ENCODE results near the gene ZFHX3.

The ZFHX3 gene

DNA sequence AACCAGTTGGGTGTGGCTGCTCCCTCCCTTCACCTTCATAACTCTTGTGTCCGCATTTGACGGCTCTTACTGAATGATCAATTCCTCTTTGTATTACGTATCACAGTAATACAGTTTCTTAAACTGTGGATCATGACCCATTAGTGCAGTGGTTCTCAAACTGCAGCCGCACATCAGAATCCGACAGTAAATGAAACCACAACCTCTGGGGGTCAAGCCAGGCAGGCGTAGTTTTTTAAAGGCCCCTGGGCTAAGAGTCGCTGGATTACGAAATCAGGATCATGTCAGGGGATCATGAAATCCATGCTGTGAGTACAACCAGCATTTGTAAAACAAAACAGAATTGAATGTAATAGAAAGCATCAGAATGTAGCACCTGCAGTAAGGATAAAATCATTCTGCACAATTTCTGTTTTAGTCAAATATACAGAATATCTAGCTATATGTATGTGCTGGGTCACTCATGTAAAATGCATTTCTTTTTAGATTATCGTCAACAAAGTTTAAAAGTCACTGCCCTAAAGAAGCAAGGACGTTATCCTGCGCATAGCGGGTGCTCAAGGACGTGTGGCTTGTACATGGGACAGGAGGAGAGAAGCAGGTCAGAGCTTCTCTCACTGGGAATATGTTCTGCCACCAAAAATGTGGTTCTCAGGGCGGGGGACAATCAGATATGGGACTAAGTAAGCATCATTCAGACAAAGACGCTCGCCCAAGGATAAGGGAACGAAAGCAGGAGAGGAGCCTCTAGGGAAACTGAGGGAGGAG lies 113.1 kb downstream of the ZFHX3 start:
- DNase-seq (ENCODE audit: low read depth in 2 of 2) = no peak

- DNase-seq (ENCODE audit: low read depth in 2 of 2) = no peak
Observed at GRCh38 chr16:72932677-72933335, 115.1 kb downstream of the ZFHX3 start.

DNA sequence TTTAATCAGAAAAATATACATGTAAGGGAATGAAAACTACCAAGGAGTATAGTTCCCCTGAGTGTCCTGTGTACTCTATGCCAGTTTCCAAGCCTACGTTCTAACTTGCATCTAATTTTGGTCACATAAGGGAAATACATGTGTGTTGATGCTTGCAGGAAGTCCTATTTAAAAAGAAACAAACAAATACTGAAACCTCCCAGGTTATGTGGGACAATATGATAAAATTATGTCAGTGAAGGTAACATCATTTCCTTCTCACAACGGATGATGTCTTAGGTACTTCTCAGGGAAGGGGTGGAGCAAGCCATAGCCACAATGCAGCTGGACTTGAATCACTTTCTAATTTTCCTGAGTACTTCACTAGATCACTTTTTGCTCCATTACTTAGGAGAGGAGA lies 115.9 kb downstream of the ZFHX3 start:
- no peak for DNase-seq (ENCODE audit: low read depth in 2 of 2)

DNA sequence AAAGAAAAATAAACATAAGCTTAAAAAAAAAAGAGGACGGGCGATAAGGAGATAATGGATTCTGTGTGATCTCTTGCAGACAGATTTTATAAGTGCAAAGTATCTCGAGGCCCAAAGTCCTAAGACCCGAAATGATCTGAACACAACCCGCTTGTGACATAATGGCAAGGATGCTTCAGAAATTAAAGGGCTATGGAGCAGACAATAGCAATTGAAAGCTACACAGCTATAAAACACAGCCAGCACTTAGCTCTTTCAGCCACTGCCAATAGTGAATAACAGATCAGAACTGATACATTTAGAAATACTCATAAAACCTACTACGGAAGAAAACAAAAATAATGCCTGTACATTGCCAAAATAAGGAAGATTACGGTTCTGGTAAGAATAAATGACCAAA lies 117.5 kb downstream of the ZFHX3 start:
- DNase-seq (ENCODE audit: low read depth in 2 of 2) = no peak

- DNase-seq (ENCODE audit: low read depth in 2 of 2) = no peak
Observed at GRCh38 chr16:72928090-72928981, 119.6 kb downstream of the ZFHX3 start.

DNA sequence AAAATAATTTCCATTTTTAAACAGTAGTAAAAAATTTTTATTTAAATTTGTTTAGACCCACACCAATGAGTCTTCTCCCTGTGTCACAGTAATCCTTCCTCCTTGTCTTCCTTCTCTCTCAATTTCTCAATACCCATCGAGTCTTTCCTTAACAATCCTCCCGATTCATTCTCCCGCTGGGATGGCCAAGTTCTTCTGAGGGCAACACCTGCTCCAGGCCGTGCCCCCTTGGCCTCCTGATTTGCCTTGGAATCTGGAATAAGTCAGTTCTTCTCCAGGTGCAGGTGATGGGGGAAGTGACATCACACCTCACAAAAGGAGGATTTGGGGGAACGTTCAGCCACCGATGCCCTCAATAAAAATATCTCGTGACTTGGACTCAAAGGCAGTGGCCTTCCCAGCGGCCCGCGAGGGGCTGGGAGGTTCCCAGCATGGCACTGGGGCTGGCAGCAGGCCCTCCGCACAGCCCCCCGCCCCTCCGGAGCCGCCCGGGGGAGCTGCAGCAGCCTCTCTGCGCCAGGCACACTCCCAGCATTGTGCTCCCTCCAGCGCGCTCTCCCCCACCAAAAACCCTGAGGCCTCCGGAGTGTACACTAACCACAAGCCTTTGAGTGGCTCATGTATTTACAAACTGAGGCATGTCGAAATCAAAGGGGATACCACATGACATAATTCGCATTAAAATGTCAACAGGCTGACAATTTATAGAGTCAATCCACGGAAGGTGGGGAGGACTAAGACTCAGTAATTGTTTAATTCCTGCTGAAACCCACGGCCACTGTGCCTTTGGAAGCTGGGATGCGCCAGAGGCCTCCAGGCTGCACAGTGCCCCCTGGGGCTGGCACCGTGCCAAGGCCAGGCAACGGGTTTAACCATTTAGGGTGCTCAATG lies 120.5 kb downstream of the ZFHX3 start:
- DNase-seq (ENCODE audit: low read depth in 2 of 2) = no peak

DNA sequence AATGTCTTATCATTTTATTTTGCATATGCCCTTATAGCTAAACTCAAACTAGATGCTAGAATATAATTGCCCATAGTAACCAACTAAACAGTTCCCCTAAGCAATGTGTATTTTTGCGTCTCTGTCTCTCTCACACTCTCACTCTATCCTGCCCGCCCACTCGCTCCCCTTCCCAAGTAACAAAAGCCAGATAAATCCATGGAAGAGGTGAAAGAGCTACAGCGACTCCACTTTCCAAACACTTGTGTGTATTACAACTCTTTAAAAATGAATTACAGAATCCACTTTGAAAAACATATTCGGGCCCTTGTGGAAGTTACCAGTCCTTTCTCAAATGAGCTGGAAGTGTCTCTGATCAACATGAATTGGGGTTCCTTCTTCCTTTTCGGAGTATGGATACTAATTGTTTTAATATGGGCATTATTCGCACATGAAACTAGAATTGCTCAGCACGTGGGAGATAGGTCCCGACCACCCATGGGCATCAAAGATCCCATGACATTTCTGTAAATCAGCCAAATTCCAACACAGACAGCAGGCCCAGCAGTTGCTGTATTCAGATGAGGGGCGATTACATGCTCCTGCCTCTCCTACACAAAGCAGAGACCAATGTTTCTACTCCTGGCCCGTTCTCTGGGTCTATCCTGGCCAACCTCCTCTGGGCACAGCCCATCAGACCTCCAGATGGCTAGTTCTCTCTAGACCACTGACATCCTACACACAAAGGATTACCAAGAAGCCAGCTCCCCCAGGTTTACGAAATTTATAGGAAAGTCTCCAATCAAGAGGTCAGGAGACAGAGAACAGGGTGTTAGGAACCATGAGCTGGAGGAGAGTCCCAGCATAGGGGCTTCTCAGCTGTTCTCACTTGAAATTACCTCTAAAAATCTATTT lies 121.5 kb downstream of the ZFHX3 start:
- no peak for DNase-seq (ENCODE audit: low read depth in 2 of 2)

GRCh38 chr16:72925631-72925979 lies 122.3 kb downstream of the ZFHX3 start:
- DNase-seq (ENCODE audit: low read depth in 2 of 2) = no peak

DNA sequence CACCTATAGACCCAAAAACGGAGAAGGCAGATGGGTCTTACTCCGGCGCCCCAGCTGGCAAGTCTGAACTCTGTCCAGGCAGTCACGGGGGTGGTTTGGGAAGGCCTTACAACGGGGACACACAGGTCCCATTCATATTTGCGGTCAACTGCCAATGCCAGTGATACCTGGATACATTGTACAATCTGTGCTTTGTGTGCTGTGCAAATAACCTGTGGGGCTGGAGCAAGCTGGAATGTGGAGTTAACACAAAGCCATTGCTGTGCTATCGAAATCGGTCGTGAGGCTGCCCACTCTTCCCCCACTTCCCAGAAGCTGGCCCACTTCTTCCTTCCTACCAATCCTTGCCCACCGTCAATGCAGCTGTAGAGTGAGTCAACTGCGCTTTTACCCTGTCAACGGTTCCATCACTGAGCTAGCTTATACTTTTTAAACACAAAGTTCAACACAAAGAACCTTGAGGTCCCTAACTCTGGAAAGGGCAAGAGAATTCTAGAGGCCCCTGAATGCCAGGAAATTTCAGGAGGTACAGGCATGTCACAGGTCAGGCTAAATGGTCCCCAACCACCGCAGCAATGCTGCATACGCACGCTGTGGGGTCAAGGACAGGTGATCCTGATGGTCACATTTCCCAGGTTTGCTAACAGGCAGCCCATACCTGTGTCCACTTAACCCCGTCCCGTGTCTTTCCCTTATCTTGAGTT lies 122.8 kb downstream of the ZFHX3 start:
- DNase-seq (ENCODE audit: low read depth in 2 of 2) = no peak

- no peak for DNase-seq (ENCODE audit: low read depth in 2 of 2)
Observed at GRCh38 chr16:72924537-72924926, 123.4 kb downstream of the ZFHX3 start.

DNA sequence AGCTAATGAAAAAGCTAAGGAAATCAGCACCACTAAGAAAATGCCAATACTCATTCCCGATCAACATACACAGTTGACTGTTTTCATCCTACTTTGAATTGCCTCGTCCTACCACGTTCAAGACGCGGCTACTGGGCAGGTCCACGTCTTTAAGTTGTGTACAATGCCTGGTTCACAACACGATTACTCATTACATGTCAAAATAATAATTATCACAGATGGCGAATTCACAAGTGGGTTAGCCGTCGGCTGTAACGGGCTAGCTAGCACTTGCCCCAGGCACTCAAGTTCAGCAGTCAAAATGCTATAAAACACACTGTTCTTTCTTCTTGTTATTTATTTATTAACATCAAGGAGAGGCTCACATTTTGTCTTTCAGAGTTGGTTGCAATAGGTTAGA lies 124.2 kb downstream of the ZFHX3 start:
- DNase-seq (ENCODE audit: low read depth in 2 of 2) = no peak

DNA sequence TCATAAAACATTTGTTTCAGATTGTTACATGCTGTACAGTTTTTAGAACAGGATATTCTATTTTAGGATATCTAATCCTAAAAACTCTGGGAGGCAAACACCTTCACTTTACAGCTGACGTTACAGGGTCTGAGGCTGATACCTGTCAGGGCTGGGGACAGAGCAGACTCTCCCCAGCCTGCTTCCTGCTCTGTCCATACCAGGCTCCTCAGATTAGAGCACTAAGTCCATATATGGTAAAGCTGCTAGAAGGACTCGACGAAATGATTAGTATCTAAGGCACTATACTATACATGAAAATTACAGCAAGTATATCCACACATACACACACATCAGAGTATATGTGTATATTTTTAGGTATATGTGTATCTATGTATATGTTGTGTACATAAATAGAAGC lies 125.2 kb downstream of the ZFHX3 start:
- DNase-seq (ENCODE audit: low read depth in 2 of 2) = no peak

GRCh38 chr16:72921620-72922019 lies 126.3 kb downstream of the ZFHX3 start:
- DNase-seq (ENCODE audit: low read depth in 2 of 2) = no peak

GRCh38 chr16:72921106-72921505 lies 126.8 kb downstream of the ZFHX3 start:
- DNase-seq (ENCODE audit: low read depth in 2 of 2) = no peak

DNA sequence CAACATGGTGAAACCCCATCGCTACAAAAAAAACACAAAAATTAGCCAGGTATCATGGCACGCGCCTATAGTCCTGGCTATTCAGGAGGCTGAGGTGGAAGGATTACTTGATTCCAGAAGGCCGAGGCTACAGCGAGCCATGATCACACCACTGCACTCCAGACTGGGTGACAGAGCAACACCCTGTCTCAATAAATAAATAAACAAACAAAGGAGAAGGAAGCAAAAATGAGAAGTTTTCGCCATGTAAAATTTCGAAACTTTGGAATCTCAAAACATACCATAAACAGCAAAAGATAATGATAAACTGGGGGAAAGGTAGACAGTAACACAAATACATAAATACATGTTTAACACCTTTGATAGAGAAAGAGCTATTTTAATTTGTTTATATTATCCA lies 130.9 kb downstream of the ZFHX3 start:
- no peak for DNase-seq (ENCODE audit: low read depth in 2 of 2)

DNA sequence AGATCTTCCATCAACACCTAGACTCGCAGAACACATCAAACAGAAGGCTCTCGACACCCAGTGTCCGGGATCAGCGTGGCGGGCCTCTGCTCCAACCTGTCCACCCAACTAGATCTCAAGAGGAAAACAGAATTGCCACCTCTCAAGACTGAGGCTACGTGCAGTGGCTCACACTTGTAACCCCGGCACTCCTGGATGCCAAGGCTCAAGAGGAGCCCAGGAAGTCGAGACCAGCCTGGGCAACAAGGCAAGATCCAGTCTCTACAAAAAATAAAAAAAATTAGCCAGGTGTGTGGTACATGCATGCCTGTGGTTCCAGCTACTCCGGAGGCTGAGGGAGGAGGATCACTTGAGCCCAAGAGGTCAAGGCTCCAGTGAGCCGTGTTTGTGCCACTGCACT lies 132.6 kb downstream of the ZFHX3 start:
- DNase-seq (ENCODE audit: low read depth in 2 of 2) = no peak

DNA sequence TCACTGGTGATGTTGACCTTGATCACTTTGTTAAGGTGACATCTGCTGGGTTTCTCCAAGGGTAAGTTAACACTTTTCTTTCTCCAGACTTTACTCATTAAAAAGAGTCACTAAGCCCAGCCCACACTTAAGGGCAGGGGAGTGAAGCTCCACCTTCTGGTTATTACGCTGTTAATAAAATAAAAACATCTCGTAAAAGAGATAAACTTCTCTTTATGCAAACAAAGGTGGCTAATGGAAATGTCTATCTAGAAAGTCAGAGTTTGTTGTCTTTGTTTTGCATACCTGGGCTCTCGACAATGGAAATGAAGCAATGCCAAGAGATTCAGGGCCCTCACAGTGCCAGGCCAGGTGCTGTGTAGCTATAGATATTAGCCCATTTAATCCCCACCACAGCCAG lies 134.4 kb downstream of the ZFHX3 start:
- DNase-seq (ENCODE audit: low read depth in 2 of 2) = no peak

- no peak for DNase-seq (ENCODE audit: low read depth in 2 of 2)
Observed at GRCh38 chr16:72911971-72912370, 136.0 kb downstream of the ZFHX3 start.

DNA sequence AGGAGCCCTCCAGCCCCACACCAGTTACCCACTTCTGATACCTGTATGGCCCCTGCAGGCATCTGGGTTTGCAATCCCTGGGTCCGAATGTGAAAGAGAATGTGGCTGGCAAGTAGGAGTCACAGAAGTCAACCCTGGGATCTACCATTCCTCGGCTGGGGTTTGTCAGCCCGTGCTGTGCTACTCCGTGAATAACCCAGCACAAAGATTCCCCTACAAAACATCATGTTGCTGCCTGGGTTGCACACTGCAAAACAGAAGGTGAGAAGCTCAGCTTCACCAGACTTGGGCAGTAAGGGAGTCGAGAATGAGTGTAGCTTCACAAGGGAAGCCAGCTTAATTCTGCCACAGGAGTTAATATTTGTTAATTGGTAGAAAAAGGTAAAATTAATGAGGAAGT lies 137.1 kb downstream of the ZFHX3 start:
- DNase-seq (ENCODE audit: low read depth in 2 of 2) = no peak

DNA sequence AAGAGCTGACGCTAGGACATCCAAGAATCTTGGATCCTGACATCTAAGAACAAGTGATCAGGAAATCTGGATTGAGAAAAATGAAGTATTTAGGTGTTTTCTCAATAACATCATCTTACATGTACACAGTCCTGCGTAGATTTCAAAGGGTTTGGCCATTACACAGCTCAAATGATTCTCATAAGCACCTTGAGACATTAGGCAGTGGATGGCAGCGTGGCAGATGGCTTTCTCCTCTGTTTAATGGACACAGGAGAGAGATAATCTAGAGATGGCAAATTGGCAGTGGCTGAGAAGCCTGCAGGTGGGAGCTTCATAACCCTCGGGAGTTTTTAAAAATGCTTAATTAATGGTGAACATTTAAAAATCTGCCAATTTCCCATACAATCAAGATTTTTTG lies 137.5 kb downstream of the ZFHX3 start:
- no peak for DNase-seq (ENCODE audit: low read depth in 2 of 2)
